Dendritic cell treated with granulocyte-macrophage colony-stimulating factor and Interleukin-4, amounts not matched to agents 40 ng/mL and 50 ng/mL, for 4 days (primary cell): ENCODE results near the gene SUCLG2.

Experiments used
- H3K27ac Mint-ChIP-seq: one replicate; pipeline ENCODE4 v1.8.0; 2022; ENCODE audit warnings: mild to moderate bottlenecking, mixed read lengths
- H3K27me3 Mint-ChIP-seq: one replicate; pipeline ENCODE4 v1.8.0; 2022; ENCODE audit warnings: mild to moderate bottlenecking, mixed read lengths
- H3K36me3 Mint-ChIP-seq: one replicate; pipeline ENCODE4 v1.8.0; 2022; ENCODE audit warnings: low read depth, mixed read lengths
- H3K4me1 Mint-ChIP-seq: one replicate; pipeline ENCODE4 v1.8.0; 2022; ENCODE audit warnings: low read depth, mixed read lengths
- H3K4me3 Mint-ChIP-seq: one replicate; pipeline ENCODE4 v1.8.0; 2022; ENCODE audit warnings: mild to moderate bottlenecking, moderate library complexity, mixed read lengths
- H3K9me3 Mint-ChIP-seq: one replicate; pipeline ENCODE4 v1.8.0; 2022; ENCODE audit warnings: mixed read lengths
- intact Hi-C: fragments of 100-400 bp; cut with micrococcal nuclease; formaldehyde crosslinking; loops from one replicate; pipeline ENCODE4 v1.15.0; 2022

SUCLG2 gene

GRCh38 chr3:67487564-67488114 lies 166.8 kb downstream of the SUCLG2 start:
- intact Hi-C loops = no loop called here
- Mint-ChIP-seq H3K27ac (no peak overlapping the region), H3K9me3 (no peaks in the 10 kb centered on the region), H3K4me3 (no peak overlapping the region), H3K36me3 (peaks cover 38% of the 10 kb centered on the region), H3K27me3 (no peaks in the 10 kb centered on the region), H3K4me1 (no peaks in the 10 kb centered on the region)

- Mint-ChIP-seq H3K27me3 (no peaks in the 10 kb centered on the region), H3K4me1 (no peaks in the 10 kb centered on the region), H3K27ac (no peak overlapping the region), H3K36me3 (peaks cover 38% of the 10 kb centered on the region), H3K4me3 (no peak overlapping the region), H3K9me3 (no peaks in the 10 kb centered on the region)
- intact Hi-C loops = no loop called here
Observed at GRCh38 chr3:67486883-67487282, 167.5 kb downstream of the SUCLG2 start.

GRCh38 chr3:67484085-67484484 lies 170.3 kb downstream of the SUCLG2 start:
- H3K4me1 Mint-ChIP-seq = no peaks in the 10 kb centered on the region
- H3K36me3 Mint-ChIP-seq = peaks cover 19% of the 10 kb centered on the region
- no peak overlapping the region for H3K27ac Mint-ChIP-seq
- H3K9me3 Mint-ChIP-seq = no peaks in the 10 kb centered on the region
- H3K27me3 Mint-ChIP-seq = no peaks in the 10 kb centered on the region
- intact Hi-C loops = no loop called here
- H3K4me3 Mint-ChIP-seq = no peak overlapping the region

GRCh38 chr3:67481126-67481525 lies 173.3 kb downstream of the SUCLG2 start:
- Mint-ChIP-seq H3K4me1 (no peaks in the 10 kb centered on the region), H3K36me3 (peaks cover 26% of the 10 kb centered on the region), H3K27me3 (no peaks in the 10 kb centered on the region), H3K4me3 (no peak overlapping the region), H3K9me3 (no peaks in the 10 kb centered on the region), H3K27ac (no peak overlapping the region)
- intact Hi-C loops = no loop called here

GRCh38 chr3:67478423-67478822 lies 176.0 kb downstream of the SUCLG2 start:
- Mint-ChIP-seq H3K9me3 (no peaks in the 10 kb centered on the region), H3K4me3 (no peak overlapping the region), H3K4me1 (no peaks in the 10 kb centered on the region), H3K36me3 (peaks cover 38% of the 10 kb centered on the region), H3K27me3 (no peaks in the 10 kb centered on the region), H3K27ac (no peak overlapping the region)
- intact Hi-C loops = no loop called here

- no peaks in the 10 kb centered on the region for H3K4me1 Mint-ChIP-seq
- H3K9me3 Mint-ChIP-seq = no peaks in the 10 kb centered on the region
- peaks cover 30% of the 10 kb centered on the region for H3K36me3 Mint-ChIP-seq
- H3K27ac Mint-ChIP-seq = no peak overlapping the region
- no peak overlapping the region for H3K4me3 Mint-ChIP-seq
- intact Hi-C loops = no loop called here
- H3K27me3 Mint-ChIP-seq = no peaks in the 10 kb centered on the region
Observed at GRCh38 chr3:67474311-67474710, 180.1 kb downstream of the SUCLG2 start.

GRCh38 chr3:67472674-67473201 lies 181.7 kb downstream of the SUCLG2 start:
- intact Hi-C loops = no loop called here
- Mint-ChIP-seq H3K4me3 (no peak overlapping the region), H3K27ac (no peak overlapping the region), H3K36me3 (peaks cover 40% of the 10 kb centered on the region), H3K27me3 (no peaks in the 10 kb centered on the region), H3K9me3 (no peaks in the 10 kb centered on the region), H3K4me1 (no peaks in the 10 kb centered on the region)

- H3K27ac Mint-ChIP-seq = no peak overlapping the region
- H3K9me3 Mint-ChIP-seq = no peaks in the 10 kb centered on the region
- intact Hi-C loops = no loop called here
- H3K4me1 Mint-ChIP-seq = no peaks in the 10 kb centered on the region
- H3K27me3 Mint-ChIP-seq = no peaks in the 10 kb centered on the region
- peaks cover 29% of the 10 kb centered on the region for H3K36me3 Mint-ChIP-seq
- H3K4me3 Mint-ChIP-seq = no peak overlapping the region
Observed at GRCh38 chr3:67470207-67470606, 184.2 kb downstream of the SUCLG2 start.

- Mint-ChIP-seq H3K36me3 (peaks cover 19% of the 10 kb centered on the region), H3K4me1 (no peaks in the 10 kb centered on the region), H3K27ac (no peak overlapping the region), H3K27me3 (no peaks in the 10 kb centered on the region), H3K9me3 (no peaks in the 10 kb centered on the region), H3K4me3 (no peak overlapping the region)
- intact Hi-C loops = no loop called here
Observed at GRCh38 chr3:67468511-67468910, 185.9 kb downstream of the SUCLG2 start.

- Mint-ChIP-seq H3K27ac (no peak overlapping the region), H3K36me3 (peaks cover 21% of the 10 kb centered on the region), H3K4me3 (no peak overlapping the region), H3K9me3 (no peaks in the 10 kb centered on the region), H3K27me3 (no peaks in the 10 kb centered on the region), H3K4me1 (no peaks in the 10 kb centered on the region)
- intact Hi-C loops = no loop called here
Observed at GRCh38 chr3:67463656-67464055, 190.8 kb downstream of the SUCLG2 start.

- Mint-ChIP-seq H3K9me3 (no peaks in the 10 kb centered on the region), H3K36me3 (peaks cover 10% of the 10 kb centered on the region), H3K27ac (no peak overlapping the region), H3K4me1 (no peaks in the 10 kb centered on the region), H3K4me3 (no peak overlapping the region), H3K27me3 (no peaks in the 10 kb centered on the region)
- intact Hi-C loops = no loop called here
Observed at GRCh38 chr3:67462187-67462586, 192.2 kb downstream of the SUCLG2 start.

- Mint-ChIP-seq H3K27ac (no peak overlapping the region), H3K9me3 (no peaks in the 10 kb centered on the region), H3K36me3 (peaks cover 10% of the 10 kb centered on the region), H3K4me1 (no peaks in the 10 kb centered on the region), H3K4me3 (no peak overlapping the region), H3K27me3 (no peaks in the 10 kb centered on the region)
- intact Hi-C loops = no loop called here
Observed at GRCh38 chr3:67461667-67462142, 192.7 kb downstream of the SUCLG2 start.

GRCh38 chr3:67460841-67461510 lies 193.4 kb downstream of the SUCLG2 start:
- intact Hi-C loops = no loop called here
- H3K4me3 Mint-ChIP-seq = no peak overlapping the region
- no peak overlapping the region for H3K27ac Mint-ChIP-seq
- H3K4me1 Mint-ChIP-seq = no peaks in the 10 kb centered on the region
- peaks cover 10% of the 10 kb centered on the region for H3K36me3 Mint-ChIP-seq
- no peaks in the 10 kb centered on the region for H3K9me3 Mint-ChIP-seq
- no peaks in the 10 kb centered on the region for H3K27me3 Mint-ChIP-seq

GRCh38 chr3:67459796-67460195 lies 194.6 kb downstream of the SUCLG2 start:
- peaks cover 5% of the 10 kb centered on the region for H3K36me3 Mint-ChIP-seq
- no peaks in the 10 kb centered on the region for H3K27me3 Mint-ChIP-seq
- no peak overlapping the region for H3K27ac Mint-ChIP-seq
- intact Hi-C loops = no loop called here
- no peaks in the 10 kb centered on the region for H3K4me1 Mint-ChIP-seq
- no peak overlapping the region for H3K4me3 Mint-ChIP-seq
- no peaks in the 10 kb centered on the region for H3K9me3 Mint-ChIP-seq
